ENCODE results near the gene GPR135.

Gene GPR135

GRCh38 chr14:59424341-59425071 lies 40.7 kb downstream of the GPR135 start:
- Histone ChIP-seq H3K27ac (ENCODE audit: insufficient read depth, low read depth, low read length, poor library complexity, severe bottlenecking) (no peak overlapping the region), H3K4me1 (ENCODE audit: control insufficient read depth, insufficient read depth, low read length) (peaks cover 5% of the 10 kb centered on the region), H3K9me3 (ENCODE audit: control insufficient read depth, low read length) (no peaks in the 10 kb centered on the region), H3K4me3 (ENCODE audit: insufficient read depth, low read depth, low read length) (no peak overlapping the region), H3K27me3 (ENCODE audit: control insufficient read depth, insufficient read depth, low read length, poor library complexity, severe bottlenecking) (no peaks in the 10 kb centered on the region), H3K36me3 (ENCODE audit: control insufficient read depth, insufficient read depth, low read length) (no peaks in the 10 kb centered on the region)
- 81% methylated on average over 4 of the region's 4 CpGs for whole genome bisulfite sequencing, 2 experiments

GRCh38 chr14:59422069-59422881 lies 42.9 kb downstream of the GPR135 start:
- no peaks in the 10 kb centered on the region for H3K9me3 ChIP-seq (ENCODE audit: control insufficient read depth, low read length)
- no peaks in the 10 kb centered on the region for H3K27me3 ChIP-seq (ENCODE audit: control insufficient read depth, insufficient read depth, low read length, poor library complexity, severe bottlenecking)
- no peak overlapping the region for H3K27ac ChIP-seq (ENCODE audit: insufficient read depth, low read depth, low read length, poor library complexity, severe bottlenecking)
- no peaks in the 10 kb centered on the region for H3K36me3 ChIP-seq (ENCODE audit: control insufficient read depth, insufficient read depth, low read length)
- peaks cover 5% of the 10 kb centered on the region for H3K4me1 ChIP-seq (ENCODE audit: control insufficient read depth, insufficient read depth, low read length)
- 87% methylated on average over 7 of the region's 7 CpGs for WGBS, 2 experiments
- H3K4me3 ChIP-seq (ENCODE audit: insufficient read depth, low read depth, low read length), result no peak overlapping the region

- no peak overlapping the region for H3K4me3 ChIP-seq (ENCODE audit: insufficient read depth, low read depth, low read length)
- H3K4me1 ChIP-seq (ENCODE audit: control insufficient read depth, insufficient read depth, low read length), result no peaks in the 10 kb centered on the region
- no peaks in the 10 kb centered on the region for H3K27me3 ChIP-seq (ENCODE audit: control insufficient read depth, insufficient read depth, low read length, poor library complexity, severe bottlenecking)
- H3K36me3 ChIP-seq (ENCODE audit: control insufficient read depth, insufficient read depth, low read length), result no peaks in the 10 kb centered on the region
- H3K27ac ChIP-seq (ENCODE audit: insufficient read depth, low read depth, low read length, poor library complexity, severe bottlenecking), result no peak overlapping the region
- no peaks in the 10 kb centered on the region for H3K9me3 ChIP-seq (ENCODE audit: control insufficient read depth, low read length)
- 89 to 96% methylated on average over 1 to 2 of the region's 2 CpGs for WGBS, 2 experiments
Measured at GRCh38 chr14:59419303-59419702, 45.9 kb downstream of the GPR135 start.

- H3K4me1 ChIP-seq (ENCODE audit: control insufficient read depth, insufficient read depth, low read length), result no peaks in the 10 kb centered on the region
- 79% methylated on average over 6 of the region's 6 CpGs for WGBS, 2 experiments
Measured at GRCh38 chr14:59417311-59417710, 47.9 kb downstream of the GPR135 start.

GRCh38 chr14:59415836-59416602 lies 49.2 kb downstream of the GPR135 start:
- Histone ChIP-seq H3K36me3 (ENCODE audit: control insufficient read depth, insufficient read depth, low read length) (no peaks in the 10 kb centered on the region), H3K9me3 (ENCODE audit: control insufficient read depth, low read length) (no peaks in the 10 kb centered on the region), H3K4me1 (ENCODE audit: control insufficient read depth, insufficient read depth, low read length) (no peaks in the 10 kb centered on the region), H3K27me3 (ENCODE audit: control insufficient read depth, insufficient read depth, low read length, poor library complexity, severe bottlenecking) (no peaks in the 10 kb centered on the region), H3K4me3 (ENCODE audit: insufficient read depth, low read depth, low read length) (no peak overlapping the region), H3K27ac (ENCODE audit: insufficient read depth, low read depth, low read length, poor library complexity, severe bottlenecking) (no peak overlapping the region)
- 90 to 97% methylated on average over 2 to 5 of the region's 5 CpGs for WGBS, 2 experiments

More at GRCh38 chr14:59417311-59417710, 47.9 kb downstream of the GPR135 start:
- Histone ChIP-seq H3K9me3 (ENCODE audit: control insufficient read depth, low read length) (no peaks in the 10 kb centered on the region), H3K27me3 (ENCODE audit: control insufficient read depth, insufficient read depth, low read length, poor library complexity, severe bottlenecking) (no peaks in the 10 kb centered on the region), H3K4me3 (ENCODE audit: insufficient read depth, low read depth, low read length) (no peak overlapping the region), H3K36me3 (ENCODE audit: control insufficient read depth, insufficient read depth, low read length) (no peaks in the 10 kb centered on the region), H3K27ac (ENCODE audit: insufficient read depth, low read depth, low read length, poor library complexity, severe bottlenecking) (no peak overlapping the region)
